Activated gamma-delta T cell treated with Interleukin-2 at 50 U/mL for 16 hours (primary cell): ENCODE results near the gene HNRNPU.

Experiments
- DNase-seq: peaks from one replicate; pipeline ENCODE4 v3.0.0-alpha.2; 2020

HNRNPU gene

DNA sequence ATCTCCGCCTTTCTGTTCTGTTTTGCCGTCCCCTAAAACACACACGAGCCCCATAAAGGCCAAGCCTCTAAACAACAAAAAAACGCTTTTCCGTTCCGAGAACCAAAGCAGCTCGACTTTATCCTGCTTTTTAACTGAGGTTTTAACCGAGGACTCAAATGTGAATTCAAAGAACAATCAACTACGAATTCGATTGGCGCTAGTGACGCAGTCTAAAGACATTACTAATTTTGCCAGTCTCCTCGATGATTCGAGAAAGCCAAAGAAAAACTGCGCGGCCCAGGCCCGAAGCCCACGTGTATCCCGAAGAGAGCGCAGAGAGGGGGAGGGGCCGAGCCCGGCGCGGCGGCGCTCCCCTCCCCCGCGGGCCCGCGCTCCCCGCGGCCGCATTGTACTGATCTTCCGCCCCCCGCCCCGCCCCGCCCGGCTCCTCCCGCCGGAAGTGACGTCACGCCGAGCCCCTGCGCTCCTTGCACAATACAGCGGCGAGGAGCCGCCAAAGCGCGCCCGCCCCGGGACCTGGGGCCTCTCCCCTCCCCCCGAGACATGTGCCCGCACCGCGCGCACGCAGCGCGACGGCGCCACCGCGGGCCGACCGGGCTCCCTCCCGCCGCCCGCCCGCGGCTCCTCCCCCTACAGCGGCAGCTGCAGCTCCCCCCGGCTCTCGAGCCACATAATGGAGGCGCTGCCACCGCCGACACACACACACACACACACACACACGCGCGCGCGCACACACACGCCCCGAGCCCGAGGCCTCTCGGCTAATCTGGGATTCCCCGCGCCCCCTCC lies 1.4 kb downstream of the HNRNPU start:
- DNase-seq = peak; percentile 94

DNA sequence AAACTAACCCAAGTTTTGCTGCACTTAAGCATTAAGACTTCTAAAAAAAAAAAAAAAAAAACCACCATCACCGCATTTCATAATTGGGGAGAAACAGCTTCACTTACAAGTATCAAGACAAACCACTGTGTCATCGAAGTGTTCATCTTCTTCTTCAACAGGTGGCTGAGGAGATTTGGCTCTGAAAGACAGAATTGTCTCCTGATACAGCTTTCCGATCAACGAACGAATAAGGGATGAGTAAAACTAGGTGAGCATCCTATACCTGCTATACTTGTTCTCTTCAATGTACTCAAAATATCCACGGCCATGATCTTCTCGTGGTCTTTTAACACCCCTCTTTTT lies 2.0 kb downstream of the HNRNPU start:
- no peak for DNase-seq

GRCh38 chr1:244861683-244862082 lies 2.7 kb downstream of the HNRNPU start:
- no peak for DNase-seq

DNA sequence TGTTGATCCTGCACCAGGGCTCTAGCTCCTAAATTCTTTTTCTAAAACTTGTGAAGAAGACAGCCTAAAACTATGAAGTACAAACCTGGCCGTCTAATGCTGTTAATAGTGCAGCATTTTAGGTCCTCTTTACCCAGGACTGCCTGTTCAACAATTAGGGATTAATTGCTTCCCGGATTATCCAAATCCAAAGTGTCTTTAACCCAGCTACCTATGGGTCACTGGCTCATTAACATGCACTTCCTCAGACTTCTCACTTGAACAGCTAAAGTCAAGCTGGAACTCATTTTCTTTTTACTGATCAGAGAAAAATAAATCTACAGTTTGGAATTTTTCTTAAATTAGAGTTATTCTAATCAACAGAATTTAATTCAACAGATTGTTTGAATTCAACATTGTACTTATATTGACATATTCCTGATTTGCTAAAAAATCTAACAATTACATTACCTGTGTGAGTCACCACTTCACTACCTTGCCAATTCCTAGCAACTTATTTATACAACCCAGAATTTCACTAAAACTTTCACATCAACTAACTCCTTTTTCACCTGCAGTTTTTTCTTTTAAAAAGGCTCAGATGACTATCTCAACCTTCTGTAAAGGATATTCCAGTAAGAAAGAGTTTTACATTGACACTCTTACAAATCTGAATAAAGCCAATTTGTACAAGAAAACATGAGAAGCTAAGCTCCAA lies 3.3 kb downstream of the HNRNPU start:
- DNase-seq = no peak

DNA sequence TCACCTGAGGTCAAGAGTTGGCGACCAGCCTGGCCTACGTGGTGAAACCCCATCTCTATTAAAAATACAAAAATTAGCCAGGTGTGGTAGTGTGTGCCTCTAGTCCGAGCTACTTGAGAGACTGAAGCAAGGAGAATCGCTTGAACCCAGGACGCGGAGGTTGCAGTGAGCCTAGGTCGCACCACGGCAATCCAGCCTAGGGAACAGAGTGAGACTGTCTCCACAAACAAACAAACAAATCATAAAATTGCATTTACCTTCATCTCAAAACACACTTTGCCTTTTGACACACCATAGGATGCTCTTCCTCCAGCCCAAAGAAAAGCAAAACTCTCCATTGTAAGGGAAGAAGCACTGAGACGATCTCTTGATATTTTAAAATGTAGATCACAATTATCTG lies 4.3 kb downstream of the HNRNPU start:
- DNase-seq = no peak

- no peak for DNase-seq
Observed at GRCh38 chr1:244858357-244858756, 6.0 kb downstream of the HNRNPU start.

GRCh38 chr1:244857761-244858160 lies 6.6 kb downstream of the HNRNPU start:
- DNase-seq = no peak

- DNase-seq = no peak
Observed at GRCh38 chr1:244854865-244855578, 9.3 kb downstream of the HNRNPU start.

DNA sequence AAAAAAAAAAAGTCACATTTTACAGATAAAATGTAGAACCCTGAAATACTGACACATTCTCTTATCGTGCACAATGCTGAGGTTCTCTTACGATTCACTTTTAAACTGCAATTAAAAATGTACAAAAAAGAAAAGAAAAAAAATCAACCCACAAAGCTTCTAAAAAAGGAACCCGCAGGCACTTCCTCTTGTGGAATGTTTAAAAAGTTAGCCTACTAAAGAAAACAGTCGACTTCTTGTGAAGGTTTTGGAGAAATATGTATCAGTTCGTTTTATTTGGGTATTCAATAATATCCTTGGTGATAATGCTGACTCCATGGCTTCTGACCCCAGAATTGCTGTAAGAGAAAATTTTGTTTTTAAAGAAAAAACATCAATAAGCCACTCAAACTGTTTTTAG lies 10.2 kb downstream of the HNRNPU start:
- DNase-seq = no peak

DNA sequence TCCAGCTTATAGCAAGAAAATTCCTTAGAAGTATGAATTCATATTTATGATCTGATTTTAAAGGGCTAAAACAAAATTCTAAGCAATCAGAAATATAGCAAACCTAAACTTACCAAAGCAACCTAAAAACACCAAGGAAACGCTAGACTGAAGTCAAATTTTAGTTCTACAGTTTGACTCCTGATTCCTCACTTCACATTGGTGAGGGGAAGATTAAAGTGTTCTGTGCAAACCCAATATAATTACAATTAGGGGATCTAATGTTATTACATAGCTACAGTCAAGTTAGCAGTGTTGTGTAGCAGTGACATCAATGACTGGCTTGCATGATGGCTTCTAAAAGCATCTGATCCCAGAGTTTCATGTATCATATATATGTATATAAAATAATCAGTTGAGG lies 11.6 kb downstream of the HNRNPU start:
- no peak for DNase-seq

GRCh38 chr1:244851546-244852231 lies 12.7 kb downstream of the HNRNPU start:
- no peak for DNase-seq

GRCh38 chr1:244850896-244851295 lies 13.4 kb downstream of the HNRNPU start:
- DNase-seq = no peak

- DNase-seq = no peak
Observed at GRCh38 chr1:244850099-244850852, 14.1 kb downstream of the HNRNPU start.

DNA sequence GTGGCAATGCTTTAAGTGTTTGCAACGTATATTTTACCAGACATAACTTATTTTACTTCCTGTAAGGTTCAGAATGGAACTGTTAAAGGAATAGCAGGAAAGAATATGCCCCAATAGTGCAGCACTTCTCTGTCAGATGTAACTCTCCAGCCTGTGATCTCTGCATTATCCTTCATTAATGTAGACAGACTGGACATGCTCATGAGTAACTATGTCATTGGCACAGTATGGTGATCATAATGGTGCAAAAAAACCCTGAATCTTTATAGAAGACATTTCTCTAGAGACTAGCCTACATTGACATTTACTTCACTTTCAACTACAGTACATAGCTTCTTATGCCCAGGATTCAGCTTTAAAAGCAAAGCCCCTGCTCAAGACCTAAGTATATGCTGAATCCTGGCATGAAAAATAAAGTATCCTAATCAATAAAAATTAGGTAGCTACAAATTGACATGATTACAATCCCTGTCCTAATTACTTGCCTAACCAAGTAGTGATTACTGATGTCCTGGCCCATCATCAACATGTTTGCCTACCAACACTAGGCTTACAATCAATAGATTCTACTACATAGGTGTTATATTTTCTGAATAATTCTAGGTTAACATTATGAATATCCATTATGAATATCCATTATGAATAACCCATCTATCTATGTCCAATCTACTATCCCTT lies 15.0 kb downstream of the HNRNPU start:
- DNase-seq = no peak

GRCh38 chr1:244846653-244847052 lies 17.7 kb downstream of the HNRNPU start:
- DNase-seq = no peak

DNA sequence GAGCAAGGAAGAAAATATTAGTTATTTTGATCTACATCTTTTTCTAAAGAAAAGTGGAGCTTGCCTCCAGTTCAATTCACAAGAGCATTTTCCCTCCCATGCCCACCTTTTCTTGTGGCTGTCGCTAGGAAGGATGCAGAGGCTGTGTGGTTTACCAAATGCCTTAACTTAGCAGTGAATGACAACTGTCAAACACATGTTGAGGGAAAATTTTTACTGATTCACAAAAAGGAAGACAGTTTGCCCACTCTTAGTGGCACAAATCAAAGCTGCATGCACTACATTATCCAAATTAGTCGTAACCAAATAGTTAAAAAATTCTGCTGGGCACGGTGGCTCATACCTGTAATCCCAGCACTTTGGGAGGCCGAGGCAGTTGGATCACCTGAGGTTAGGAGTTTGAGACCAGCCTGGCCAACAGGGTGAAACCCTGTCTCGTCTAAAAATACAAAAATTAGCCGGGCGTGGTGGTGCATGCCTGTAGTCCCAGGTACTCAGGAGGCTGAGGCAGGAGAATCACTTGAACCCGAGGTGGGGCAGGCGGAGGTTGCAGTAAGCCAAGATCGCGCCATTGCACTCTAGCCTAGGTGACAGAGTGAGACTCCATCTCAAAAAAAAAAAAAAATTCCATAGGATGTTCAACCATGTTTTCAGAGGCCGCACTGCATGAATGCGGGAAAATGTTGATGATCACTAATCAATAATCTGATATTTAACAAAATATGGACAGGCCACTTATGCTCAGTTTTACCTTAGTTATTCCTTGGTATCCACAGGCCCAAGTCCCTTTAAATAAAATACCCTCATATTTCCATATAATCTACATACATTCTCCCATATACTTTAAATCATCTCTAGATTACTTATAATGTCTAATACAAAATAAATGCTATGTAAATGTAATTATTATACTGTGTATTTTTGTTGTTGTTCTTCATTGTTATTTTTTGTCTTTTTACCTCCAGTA lies 19.9 kb downstream of the HNRNPU start:
- no peak for DNase-seq

DNA sequence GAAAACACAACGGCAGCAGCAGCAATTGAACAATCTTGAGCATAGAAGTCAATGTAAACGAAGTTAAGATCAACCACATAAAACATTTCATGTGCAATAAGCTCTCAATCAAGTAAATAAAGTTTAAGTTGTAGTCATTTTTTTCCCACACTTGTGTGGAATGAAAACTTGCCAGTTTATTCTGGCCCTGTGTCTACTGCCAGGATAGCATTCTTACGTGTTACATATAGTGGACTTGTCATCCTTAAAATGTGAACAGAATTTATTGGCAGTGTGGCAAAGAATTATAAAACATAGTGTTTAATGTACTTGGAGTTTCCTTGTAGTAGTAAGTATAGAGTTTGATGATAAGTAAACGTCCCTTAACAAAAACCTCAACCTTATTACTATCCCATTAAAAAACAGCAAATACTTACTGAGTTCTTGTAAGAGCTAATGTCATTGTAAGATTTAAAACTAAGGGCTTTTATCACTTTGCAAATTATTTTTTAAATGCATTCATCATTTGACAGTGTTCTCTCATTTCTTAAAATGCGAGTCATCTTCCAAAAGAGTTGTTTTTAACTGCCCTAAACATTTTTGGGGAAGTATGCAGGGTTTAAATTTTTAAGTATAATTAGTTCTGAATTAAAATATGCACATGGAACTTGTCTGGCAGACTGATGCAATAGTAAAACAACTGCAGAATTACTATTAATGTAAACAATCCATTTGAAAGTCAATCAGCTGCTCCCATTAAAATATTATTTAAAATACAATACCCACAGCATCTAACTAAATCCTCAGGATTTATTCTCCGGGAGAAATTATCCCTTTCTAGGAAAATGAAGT lies 21.0 kb downstream of the HNRNPU start:
- DNase-seq = no peak

DNA sequence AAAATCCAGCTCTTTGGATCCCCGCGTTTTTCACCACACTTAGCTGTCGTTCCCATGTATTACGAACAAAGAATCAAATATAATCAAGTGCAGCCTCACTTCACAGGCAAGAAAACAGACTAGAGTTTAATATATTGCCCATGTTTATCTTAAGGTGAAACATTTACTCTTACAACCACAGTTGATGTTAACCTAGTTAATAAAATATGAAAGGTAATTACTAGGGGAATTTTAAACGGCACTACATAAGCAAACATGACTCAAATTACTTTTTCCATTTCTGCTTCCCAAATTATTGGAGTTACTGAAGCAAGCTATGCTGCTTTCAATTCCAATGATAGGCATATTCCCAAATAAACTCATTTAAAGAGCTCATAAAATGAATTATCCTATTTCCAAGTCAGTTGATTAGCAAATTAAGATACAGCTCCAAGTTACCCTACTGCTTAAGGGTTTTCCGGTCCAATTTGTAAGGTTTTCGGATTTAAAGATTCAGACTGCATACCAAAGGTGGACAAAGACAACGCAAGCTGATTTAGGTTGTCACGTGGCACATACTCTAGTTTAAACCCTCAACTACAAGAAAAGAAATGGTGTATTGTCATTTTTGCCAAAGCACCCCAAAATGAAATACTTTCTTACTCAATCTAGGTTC lies 22.9 kb downstream of the HNRNPU start:
- no peak for DNase-seq

- DNase-seq = no peak
Observed at GRCh38 chr1:244840219-244840794, 24.0 kb downstream of the HNRNPU start.
